GM19467 (cell line): ENCODE data around the gene OLFML1.
"Not testable (repeated sequence)": the region's sequence is repeated elsewhere in the genome, so short reads cannot be mapped to it uniquely, and the experiment has no call there.

ENCODE experiments used
- ATAC-seq: cut with Tn5 transposase; IDR thresholded peaks from one replicate; pipeline ENCODE4 v1.9.1; 2021; ENCODE audit warnings: mild to moderate bottlenecking, moderate library complexity; ENCODE audit not compliant: unreplicated experiment

Gene OLFML1

GRCh38 chr11:7509966-7510365 lies 24.7 kb downstream of the OLFML1 start:
- ATAC-seq: no peak

GRCh38 chr11:7511401-7511800 lies 26.1 kb downstream of the OLFML1 start:
- ATAC-seq: no peak

- peak; percentile 61 for ATAC-seq
Observed at GRCh38 chr11:7512525-7513233, 27.4 kb downstream of the OLFML1 start.

GRCh38 chr11:7513234-7514098 lies 28.2 kb downstream of the OLFML1 start, which contains the start of gene PPFIBP2:
PPFIBP2 (plus strand) TSS chr11:7513999; CDS start chr11:7549476, 35,477 bp downstream.
- peak; percentile 66 for ATAC-seq

- ATAC-seq: peak; percentile 12
Observed at GRCh38 chr11:7514099-7514591, 28.8 kb downstream of the OLFML1 start.

GRCh38 chr11:7515447-7515886 lies 30.2 kb downstream of the OLFML1 start:
- no peak for ATAC-seq

- ATAC-seq: no peak
Observed at GRCh38 chr11:7516475-7516874, 31.2 kb downstream of the OLFML1 start.

GRCh38 chr11:7517743-7518142 lies 32.4 kb downstream of the OLFML1 start:
- ATAC-seq: not testable (repeated sequence)

- no peak for ATAC-seq
Observed at GRCh38 chr11:7518811-7519562, 33.7 kb downstream of the OLFML1 start.

GRCh38 chr11:7520011-7520942 lies 35.0 kb downstream of the OLFML1 start:
- ATAC-seq: peak; percentile 44

GRCh38 chr11:7520981-7521487 lies 35.7 kb downstream of the OLFML1 start:
- peak; percentile 78 for ATAC-seq

- ATAC-seq: no peak
Observed at GRCh38 chr11:7522121-7522520, 36.8 kb downstream of the OLFML1 start.

- ATAC-seq: no peak
Observed at GRCh38 chr11:7522546-7522945, 37.2 kb downstream of the OLFML1 start.

- ATAC-seq: no peak
Observed at GRCh38 chr11:7523416-7524210, 38.3 kb downstream of the OLFML1 start.

- no peak for ATAC-seq
Observed at GRCh38 chr11:7524462-7525235, 39.3 kb downstream of the OLFML1 start.

GRCh38 chr11:7525424-7525823 lies 40.1 kb downstream of the OLFML1 start:
- ATAC-seq: no peak

GRCh38 chr11:7527029-7527428 lies 41.7 kb downstream of the OLFML1 start:
- no peak for ATAC-seq

GRCh38 chr11:7528514-7529049 lies 43.3 kb downstream of the OLFML1 start:
- no peak for ATAC-seq
